Measurements from ENCODE around the gene KIAA1217. TPM values are rescaled to one million over a fixed set of nuclear protein-coding genes. Genes with fewer than 3 reads are reported as not detected.

KIAA1217 gene
- total and polyA plus RNA-seq, 2 of the 4 experiments (the other 2 are of a cell fraction) = 3.4 to 4.4 TPM

DNA sequence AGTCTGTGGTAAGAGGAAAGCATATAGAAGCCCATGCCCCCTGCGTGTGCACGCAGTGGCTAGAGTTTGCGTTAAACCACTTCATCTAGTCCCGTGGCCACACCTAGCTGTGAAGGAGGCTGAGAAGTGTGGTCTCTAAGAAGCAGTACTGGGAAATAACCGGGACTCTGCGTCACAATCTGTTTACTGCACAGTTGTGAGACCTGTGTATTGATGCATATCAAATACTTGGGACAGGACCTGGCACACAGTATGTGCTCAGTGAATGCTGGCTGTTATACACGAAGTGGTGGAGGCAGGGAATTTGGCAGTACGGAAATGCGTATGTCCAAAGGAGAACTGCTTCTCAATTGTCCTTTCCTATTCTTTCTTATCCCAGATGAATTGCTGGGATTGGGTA lies 365.2 kb downstream of the KIAA1217 start:
- no peak for ATAC-seq (ENCODE audit: low read depth)
- Histone ChIP-seq H3K27me3 (ENCODE audit: control insufficient read depth, insufficient read depth, low read length) (no peaks in the 10 kb centered on the region; the same call in none of the 2 replicates), H2AFZ (replicated peaks; ENCODE audit: low read length, poor library complexity) (no peak overlapping the region), H2AK9ac (replicated peaks; ENCODE audit: low read depth, low read length, poor library complexity) (no peak overlapping the region), H4K91ac (ENCODE audit: insufficient read depth, low read depth, low read length) (no peak overlapping the region), H3K4ac (ENCODE audit: low read depth, low read length) (no peak overlapping the region), H3K56ac (ENCODE audit: extremely low read depth, insufficient read depth, low read length) (no peak overlapping the region), H2BK15ac (ENCODE audit: low read depth, low read length) (no peak overlapping the region), H3K36me3 (ENCODE audit: control insufficient read depth, insufficient read depth, low read length) (no peaks in the 10 kb centered on the region), H2BK5ac (ENCODE audit: low read depth, low read length, poor library complexity, severe bottlenecking) (no peak overlapping the region), H4K20me1 (ENCODE audit: insufficient read depth, low read length) (no peaks in the 10 kb centered on the region), H3K4me2 (ENCODE audit: low read depth, low read length) (no peak overlapping the region), H4K8ac (ENCODE audit: low read depth in 2 of 2, low read length in 2 of 2) (no peak overlapping the region), H3K9ac (ENCODE audit: low read depth, low read length) (no peak overlapping the region), H3K4me1 (ENCODE audit: control insufficient read depth, insufficient read depth, low read length) (no peaks in the 10 kb centered on the region), H3K23ac (ENCODE audit: low read depth, low read length) (no peak overlapping the region), H3K27ac (ENCODE audit: insufficient read depth, low read length) (no peak overlapping the region), H3K9me3 (ENCODE audit: control insufficient read depth, insufficient read depth, low read length) (no peaks in the 10 kb centered on the region), H3K14ac (replicated peaks; ENCODE audit: low read depth, low read length) (no peak overlapping the region), H3K79me1 (ENCODE audit: low read depth in 1 of 2, low read length in 2 of 2) (no peaks in the 10 kb centered on the region), H2AK5ac (ENCODE audit: low read depth, low read length) (no peak overlapping the region), H2BK120ac (ENCODE audit: low read depth, low read length) (no peak overlapping the region), H3K18ac (ENCODE audit: low read depth, low read length) (no peak overlapping the region), H4K5ac (ENCODE audit: low read depth, low read length) (no peak overlapping the region), H3K4me3 (ENCODE audit: insufficient read depth, low read depth, low read length) (no peak overlapping the region), H3K9me1 (ENCODE audit: insufficient read depth, low read length) (no peaks in the 10 kb centered on the region), H2BK20ac (ENCODE audit: low read depth, low read length) (no peak overlapping the region)
- ChIA-PET POLR2A (ENCODE audit: unreplicated experiment) (no interaction called here), CTCF (no interaction called here)
- dilution Hi-C loops (cut with HindIII; ENCODE audit: low sequenced_read_pairs, unreplicated experiment) = no loop called here
- DNase-seq = no peak
- WGBS, 2 experiments (ENCODE audit: extremely low coverage in 2 of 2, insufficient read length in 1 of 2) = 96% methylated on average over 4 of the region's 9 CpGs; no CpG with 5 or more reads in 1 of the 2 experiments
- in situ Hi-C loops (cut with MboI; ENCODE audit: low sequenced_read_pairs) = no loop called here
- intact Hi-C loops (cut with micrococcal nuclease) = no loop called here
- BruUV-seq (replicated peaks) = no TSS peak
- TF ChIP-seq SMC3 (IDR thresholded peaks at IDR 0.05; ENCODE audit: low read depth, low read length) = no peak
- TF ChIP-seq RCOR1 (IDR thresholded peaks at IDR 0.05; ENCODE audit: insufficient replicate concordance, low read length) = no peak
- TF ChIP-seq POLR2A (IDR thresholded peaks at IDR 0.05; ENCODE audit: low read depth, low read length) = no peak
- no peak for TF ChIP-seq CEBPB (IDR thresholded peaks at IDR 0.05; ENCODE audit: low read depth, low read length)
- no peak for TF ChIP-seq RFX5 (IDR thresholded peaks at IDR 0.05; ENCODE audit: low read depth, low read length)
- TF ChIP-seq USF2 (IDR thresholded peaks at IDR 0.05; ENCODE audit: low read depth, low read length) = no peak
- TF ChIP-seq, protein P1, sequence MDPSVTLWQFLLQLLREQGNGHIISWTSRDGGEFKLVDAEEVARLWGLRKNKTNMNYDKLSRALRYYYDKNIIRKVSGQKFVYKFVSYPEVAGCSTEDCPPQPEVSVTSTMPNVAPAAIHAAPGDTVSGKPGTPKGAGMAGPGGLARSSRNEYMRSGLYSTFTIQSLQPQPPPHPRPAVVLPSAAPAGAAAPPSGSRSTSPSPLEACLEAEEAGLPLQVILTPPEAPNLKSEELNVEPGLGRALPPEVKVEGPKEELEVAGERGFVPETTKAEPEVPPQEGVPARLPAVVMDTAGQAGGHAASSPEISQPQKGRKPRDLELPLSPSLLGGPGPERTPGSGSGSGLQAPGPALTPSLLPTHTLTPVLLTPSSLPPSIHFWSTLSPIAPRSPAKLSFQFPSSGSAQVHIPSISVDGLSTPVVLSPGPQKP (IDR thresholded peaks at IDR 0.05; ENCODE audit: borderline replicate concordance, low read depth, low read length) = no peak
- TF ChIP-seq CTCF (conservative IDR thresholded peaks at IDR 0.05; ENCODE audit: low read depth, low read length) = no peak
- TF ChIP-seq MAZ (IDR thresholded peaks at IDR 0.05; ENCODE audit: borderline replicate concordance, low read depth, low read length) = no peak
- TF ChIP-seq RAD21 (IDR thresholded peaks at IDR 0.05; ENCODE audit: low read length) = no peak
- no peak for TF ChIP-seq MXI1 (IDR thresholded peaks at IDR 0.05; ENCODE audit: borderline replicate concordance, low read depth, low read length)
- TF ChIP-seq FOS (IDR thresholded peaks at IDR 0.05; ENCODE audit: low read depth, low read length) = no peak
- TF ChIP-seq MAFK (IDR thresholded peaks at IDR 0.05; ENCODE audit: low read depth, low read length) = no peak
- TF ChIP-seq NFE2L2 (IDR thresholded peaks at IDR 0.05; ENCODE audit: low read depth, low read length) = no peak
